Measurements from ENCODE around the gene NTSR1.

The NTSR1 gene

DNA sequence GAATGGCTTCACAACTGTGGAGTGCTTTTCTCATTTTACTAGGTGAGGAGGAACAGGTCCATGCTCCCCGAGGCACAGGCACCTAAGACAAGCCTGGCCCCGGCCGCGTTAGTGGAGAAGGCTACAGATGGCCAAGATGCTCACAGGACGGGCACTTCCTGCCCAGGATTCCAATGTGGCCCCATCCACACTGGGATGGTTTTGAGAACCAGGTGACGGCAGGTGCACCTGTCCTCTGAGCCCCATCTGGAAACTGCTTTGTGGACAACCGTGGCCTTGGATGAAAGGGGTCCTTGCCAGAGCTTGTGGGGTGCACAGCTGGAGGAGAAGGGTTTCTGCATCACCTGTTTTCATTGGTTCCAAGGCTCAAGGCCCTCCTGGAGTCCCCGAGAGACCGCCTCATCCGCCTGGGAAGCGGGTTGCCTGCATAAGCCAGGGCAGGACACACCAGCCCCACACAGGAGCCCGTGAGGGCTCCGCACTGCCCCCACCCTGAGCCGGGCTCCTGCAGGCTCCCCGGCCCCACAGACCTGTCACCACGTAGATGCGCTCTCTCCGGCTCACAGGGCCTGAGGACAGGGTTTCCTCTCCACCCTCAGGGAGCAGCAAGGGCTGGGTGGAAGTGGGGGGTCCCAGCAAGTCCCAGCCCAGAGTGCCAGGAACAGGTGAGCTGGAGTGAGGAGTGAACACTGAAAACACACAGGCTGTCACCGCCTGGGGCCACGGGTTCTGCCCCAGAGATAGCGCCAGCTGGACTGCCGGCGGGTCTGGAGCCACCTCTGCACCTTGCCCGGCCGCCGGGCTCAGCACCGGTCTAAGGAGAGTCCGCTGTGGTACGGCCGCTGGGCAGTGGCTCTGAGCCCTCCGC lies 18.3 kb downstream of the NTSR1 start:
- DNase-seq, result no peak

DNA sequence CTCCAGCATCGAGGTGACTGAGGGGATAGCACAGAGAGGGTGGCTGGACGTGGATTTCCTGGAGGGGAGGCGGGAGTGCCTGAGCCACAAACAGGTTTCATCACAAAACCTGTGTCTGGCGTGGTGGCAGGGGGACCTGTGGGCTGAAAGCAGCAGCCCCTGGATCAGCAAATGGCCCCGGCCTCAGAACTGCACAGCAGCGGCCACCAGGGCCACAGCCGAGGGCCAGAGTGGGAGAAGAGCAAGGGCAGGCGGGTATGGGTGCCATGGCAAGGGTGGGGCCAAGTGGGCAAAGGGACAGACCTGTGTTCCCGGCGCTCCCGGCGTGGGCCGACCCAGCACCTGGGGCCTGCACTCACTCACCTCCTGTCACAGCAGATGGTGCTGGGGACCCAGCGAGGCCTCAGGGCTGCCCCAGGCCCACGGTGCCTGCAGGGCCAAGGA lies 19.0 kb downstream of the NTSR1 start:
- no peak for DNase-seq

DNA sequence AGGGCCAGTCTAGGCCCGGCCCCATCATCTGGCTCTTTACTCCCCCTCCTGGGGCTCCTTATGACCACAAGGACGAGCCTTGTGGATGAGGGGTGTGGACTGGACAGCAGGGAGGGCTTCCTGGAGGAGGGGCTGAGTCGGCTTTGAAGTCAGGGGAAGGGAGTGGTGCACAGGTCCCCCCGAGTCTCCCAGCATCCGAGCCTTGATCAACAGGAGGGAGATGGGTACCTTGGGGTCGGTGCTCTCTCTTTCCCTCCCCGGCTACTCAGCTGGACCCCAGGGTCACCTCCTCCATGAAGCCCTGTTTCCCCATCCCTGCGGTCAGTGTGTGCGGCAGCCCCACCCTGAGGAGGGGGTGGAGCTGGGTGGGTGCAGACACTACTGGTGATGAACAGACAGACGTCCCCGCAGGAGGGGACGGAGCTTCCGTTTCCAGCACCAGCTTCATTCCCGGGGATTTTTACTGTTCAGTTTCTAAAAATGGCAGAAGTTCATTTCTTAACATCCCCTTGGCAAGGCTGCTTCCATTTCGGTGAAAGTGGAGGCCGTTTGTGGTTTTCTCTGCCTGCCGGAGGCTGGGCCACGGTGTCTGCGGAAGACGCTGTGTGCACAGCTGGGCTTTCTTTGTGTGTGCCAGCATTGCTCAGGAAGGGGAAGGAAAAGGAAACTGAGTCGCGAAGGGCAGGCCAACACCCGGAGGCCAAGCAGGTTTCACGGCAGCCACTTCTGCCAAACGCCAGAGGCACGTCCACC lies 19.6 kb downstream of the NTSR1 start:
- DNase-seq, result peak; percentile 26

DNA sequence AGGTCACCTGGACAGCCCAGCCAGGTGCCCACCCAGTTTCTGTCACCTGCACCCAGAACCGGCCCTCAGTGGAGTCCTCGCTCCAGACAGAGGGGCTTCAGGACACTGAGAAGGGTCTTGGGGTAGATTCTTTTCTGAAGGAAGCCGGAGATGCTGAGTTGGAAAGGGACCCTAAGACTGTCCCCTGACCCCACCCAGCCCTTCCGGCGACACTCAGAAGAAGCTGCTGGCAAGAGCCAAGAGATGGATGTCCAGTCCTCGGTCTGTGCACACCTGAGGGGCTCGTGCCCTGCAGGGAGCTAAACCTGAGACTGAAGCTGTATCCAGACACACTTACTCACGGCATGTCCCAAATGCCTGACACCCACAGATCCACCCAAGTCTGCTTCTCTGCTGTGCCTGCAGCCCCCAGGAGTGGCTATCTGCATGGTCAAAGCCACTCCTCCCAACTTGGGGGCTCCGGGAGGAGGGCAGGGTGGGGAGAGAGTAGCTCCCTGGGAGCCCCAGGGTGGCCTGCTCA lies 20.2 kb downstream of the NTSR1 start:
- no peak for DNase-seq

DNA sequence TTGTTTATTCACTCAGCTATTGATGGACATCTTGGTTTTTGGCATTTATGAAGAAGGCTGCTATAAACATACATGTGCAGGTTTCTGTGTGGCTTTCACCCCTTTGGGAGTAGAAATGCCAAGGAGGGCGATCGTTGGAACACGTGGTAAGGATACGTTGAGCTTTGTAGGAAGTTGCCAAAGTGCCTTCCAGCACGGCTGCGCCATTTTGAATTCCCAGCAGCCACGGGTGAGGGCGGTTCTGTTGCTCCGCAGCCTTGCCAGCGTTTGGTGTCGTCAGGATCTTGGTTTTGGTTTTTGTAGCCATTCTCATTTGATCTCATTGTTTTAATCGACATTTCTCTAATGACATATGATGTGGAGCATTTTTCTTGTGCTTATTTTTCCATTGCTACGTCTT lies 21.8 kb downstream of the NTSR1 start:
- DNase-seq, result no peak

DNA sequence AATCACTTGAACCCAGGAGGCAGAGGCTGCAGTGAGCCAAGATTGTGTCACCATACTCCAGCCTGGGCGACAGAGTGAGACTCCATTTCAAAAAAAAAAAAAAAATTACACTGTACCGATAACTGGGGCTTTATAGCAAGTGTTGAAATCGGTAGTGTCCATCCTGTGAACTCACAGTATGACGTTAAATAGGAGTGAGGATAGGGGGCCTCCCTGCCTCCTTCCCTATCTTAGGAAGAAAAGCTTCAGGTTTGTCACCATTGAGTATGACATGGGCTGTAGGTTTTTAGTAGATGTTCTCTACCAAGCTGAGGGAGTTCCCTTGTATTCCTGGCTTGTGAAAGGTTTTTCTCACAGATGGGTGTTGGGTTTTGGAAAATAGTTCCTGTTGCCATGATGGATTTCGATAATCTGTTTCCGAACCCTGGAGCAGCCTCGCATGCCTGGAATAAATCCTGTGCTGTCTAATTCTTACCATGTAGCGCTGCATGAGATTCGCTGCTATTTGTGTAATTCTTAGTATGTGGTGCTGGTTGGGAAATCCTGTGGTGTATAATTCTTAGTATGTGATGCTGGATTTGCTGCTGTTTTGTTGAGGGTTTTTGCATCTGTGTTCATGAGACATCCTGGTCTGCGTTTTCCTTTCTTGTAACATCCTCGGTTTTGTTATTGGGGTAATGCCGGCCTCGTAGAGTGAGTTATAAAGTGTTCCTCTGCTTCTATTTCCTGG lies 23.6 kb downstream of the NTSR1 start:
- DNase-seq, result no peak

DNA sequence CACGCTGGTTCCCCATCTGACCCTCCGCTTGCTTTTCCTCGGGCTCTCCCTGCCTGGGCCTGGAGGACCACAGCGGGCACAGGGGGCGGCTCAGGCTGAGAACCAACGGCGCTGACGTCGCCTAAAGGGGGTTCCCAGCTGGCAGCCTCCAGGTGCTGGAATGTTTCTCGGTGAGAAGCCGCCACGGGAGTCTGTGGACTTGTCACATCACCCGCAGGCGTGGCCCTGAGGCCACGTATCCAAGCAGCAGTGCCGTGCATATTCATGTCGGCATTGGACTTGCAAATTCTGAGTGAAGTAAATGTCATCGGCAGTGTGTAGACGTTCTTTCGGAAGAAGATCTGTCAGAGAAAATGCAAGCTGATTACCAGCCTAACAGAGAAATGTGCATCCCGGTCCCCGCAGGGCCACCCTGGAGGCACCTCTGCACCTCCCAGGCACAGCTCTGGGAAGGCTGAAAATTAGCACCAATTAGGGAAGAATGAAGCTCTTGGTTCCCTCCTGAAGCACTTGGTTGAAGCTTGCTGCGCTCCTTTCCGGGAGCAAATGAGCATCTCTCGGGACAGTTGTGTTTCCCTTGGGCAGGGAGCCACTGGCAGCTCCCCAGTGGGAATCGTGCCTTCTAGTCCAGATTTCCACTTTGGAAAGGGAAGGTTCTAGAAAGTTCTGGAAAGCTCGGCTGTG lies 24.3 kb downstream of the NTSR1 start:
- no peak for DNase-seq

DNA sequence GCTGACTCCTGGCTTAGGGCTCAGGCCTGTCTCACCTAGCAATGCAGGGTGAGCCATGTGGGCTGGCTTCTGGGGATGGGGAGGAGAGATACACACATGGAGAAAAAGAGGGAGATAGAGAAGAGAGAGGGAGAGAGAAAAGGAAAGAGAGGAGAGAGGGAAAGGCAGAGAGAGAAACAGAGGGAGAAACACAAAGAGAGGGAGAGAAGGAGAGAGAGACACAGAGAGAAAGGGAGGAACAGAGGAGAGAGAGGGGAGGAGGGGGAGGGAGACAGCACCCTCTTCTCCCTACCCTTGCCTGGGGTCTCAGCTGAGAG lies 24.8 kb downstream of the NTSR1 start:
- DNase-seq, result no peak

DNA sequence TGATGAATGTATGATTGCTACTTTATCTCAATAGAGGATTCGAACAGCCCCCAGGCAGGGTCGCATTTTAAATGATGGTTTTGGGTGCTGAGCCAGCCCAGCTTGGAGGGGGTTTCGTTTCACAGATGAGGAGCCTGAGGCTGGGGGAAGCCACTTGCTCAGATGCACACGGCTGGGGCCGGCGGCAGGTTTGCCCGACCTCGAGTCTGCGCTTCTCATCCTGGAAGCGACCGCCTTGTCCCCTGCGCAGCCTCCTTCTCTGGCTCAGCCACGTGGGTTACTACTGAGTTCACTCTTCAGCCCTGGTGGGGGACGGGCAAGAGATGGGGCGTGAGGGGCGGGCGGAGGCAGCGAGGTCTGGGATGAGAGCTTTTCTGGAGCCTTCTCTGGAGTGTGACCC lies 25.3 kb downstream of the NTSR1 start:
- DNase-seq, result no peak

DNA sequence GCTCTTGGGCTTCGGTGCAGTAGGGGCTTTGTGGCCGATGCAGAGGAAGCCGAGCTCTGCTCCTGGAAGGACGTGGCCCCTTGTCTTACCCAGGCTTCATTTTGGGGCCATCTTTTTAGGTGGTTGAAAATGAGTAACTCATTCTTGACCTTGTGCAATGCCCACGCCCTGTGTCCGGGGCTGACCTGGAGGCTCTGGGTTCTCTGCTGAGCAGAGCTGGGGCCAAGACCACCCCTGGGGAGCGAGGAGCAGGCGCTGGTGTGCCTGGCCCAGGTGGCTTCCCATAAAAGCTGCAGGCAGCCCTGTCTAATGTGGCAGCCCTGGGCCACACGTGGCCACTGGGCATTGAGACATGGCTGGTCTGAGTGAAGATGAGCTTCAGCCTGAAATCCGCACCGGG lies 25.7 kb downstream of the NTSR1 start:
- no peak for DNase-seq

DNA sequence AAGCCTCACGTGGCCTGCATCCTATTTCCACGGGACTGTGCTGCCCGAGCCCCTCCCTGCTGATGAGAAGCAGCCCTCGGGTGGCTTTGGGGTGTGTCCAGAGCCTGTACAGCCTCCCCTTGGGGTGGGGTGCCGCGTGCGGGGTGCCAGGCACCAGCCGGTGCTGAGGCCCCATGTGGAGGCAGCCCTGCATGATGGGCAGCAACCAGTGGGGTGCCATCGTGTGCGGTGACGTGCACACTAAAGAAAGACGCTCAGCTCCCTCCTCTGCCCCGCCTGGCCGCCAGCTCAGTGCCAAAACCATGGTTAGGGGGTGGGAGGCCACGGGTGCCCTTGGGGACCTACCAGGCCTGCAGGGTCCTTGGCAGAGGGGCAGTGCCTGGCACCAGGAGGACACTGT lies 26.2 kb downstream of the NTSR1 start:
- DNase-seq, result no peak

DNA sequence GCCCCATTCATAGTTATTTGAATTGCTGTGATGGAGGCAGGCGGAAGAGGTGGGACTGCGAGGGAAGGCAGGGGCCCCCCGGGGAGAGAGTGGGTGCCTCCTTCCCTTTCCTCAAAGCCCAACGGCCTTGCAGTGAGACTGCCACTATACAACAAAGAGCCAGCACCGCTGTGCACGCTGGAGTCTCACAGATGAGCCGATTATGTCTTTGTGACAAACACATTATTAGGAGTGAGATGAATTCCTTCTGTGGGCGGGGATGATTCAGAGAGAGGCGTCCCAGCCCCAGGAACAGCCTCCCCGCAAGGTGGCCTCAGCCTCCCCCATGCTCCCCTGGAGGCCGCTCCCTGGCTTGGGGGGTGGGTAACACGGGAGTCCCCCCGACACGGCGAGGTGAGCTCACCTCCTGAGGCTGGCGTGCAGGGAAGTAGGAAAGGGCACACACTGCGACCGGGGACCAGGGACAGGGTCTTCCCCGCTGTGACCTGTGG lies 26.7 kb downstream of the NTSR1 start:
- DNase-seq, result no peak

DNA sequence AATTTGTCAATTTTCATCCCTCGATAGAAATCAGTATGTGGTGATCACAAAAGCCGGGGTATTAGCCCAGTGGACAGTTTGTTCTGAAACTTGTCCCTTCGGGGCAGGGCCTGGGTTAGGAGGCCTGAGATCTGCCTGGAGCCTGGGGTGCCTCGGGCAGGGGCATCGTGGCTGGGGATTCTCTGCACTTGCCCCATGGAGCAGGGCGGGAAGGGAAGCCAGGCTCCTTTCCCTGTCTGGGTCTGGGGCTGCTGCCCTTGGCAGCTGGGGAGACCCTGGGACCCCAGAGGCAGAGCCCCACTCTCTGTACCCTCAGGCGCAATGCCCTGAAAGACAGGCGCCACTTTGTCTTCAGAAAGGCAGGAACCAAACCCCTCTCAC lies 27.4 kb downstream of the NTSR1 start:
- no peak for DNase-seq

DNA sequence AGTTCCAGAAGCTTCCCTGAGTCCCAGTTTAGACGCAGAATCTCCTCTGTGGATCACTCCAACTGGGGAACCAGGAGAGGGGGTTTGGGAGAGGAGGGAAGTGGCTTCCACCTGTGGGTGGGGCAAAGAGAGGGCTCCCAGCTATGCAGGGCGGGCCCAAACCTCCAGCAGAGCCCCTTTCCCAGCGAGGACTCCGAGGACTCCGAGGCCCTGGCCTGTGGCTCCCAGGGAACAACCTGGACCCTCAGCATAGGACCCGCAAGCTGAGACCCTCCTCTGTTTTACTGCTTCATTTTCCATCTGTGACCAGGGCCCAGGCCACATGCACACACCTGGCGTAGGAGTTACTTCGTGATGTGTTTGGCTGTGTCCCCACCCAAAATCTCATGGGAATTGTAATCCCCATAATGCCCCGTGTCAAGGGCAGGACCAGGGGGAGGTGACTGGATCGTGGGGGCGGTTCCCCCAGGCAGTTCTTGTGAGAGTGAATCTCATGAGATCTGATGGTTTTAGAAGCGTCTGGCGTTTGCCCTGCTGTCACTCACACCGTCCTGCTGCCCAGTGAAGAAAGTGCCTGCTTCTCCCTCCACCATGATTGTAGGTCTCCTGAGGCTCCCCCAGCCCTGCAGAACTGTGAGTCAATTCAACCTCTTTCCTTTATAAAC lies 27.9 kb downstream of the NTSR1 start:
- no peak for DNase-seq

DNA sequence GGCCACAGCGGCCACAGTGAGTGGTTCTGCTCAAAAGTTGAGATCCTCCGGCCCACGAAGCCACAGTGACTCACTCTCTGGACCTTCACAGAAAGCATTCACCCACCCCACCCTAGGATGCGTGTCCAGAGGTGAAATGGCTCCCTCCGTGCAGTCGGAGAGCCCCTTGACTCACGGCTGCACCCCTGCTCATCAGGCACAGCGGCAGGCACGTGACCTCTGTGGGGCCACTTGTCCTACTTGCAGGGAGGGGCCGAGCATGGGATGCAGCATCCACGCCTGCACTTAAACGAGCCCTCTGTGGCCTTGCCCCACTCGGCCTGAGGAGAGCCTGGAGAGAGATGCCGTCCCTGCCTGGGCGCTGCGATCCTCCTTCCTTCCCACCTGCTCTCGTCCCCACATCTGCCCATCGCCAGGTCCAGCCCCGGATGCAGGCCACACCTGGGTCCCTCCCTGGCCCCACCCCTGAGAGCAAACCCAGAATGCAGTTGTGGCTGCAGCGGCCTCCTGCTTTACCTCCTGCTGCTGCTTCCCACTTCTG lies 28.7 kb downstream of the NTSR1 start:
- DNase-seq, result no peak

DNA sequence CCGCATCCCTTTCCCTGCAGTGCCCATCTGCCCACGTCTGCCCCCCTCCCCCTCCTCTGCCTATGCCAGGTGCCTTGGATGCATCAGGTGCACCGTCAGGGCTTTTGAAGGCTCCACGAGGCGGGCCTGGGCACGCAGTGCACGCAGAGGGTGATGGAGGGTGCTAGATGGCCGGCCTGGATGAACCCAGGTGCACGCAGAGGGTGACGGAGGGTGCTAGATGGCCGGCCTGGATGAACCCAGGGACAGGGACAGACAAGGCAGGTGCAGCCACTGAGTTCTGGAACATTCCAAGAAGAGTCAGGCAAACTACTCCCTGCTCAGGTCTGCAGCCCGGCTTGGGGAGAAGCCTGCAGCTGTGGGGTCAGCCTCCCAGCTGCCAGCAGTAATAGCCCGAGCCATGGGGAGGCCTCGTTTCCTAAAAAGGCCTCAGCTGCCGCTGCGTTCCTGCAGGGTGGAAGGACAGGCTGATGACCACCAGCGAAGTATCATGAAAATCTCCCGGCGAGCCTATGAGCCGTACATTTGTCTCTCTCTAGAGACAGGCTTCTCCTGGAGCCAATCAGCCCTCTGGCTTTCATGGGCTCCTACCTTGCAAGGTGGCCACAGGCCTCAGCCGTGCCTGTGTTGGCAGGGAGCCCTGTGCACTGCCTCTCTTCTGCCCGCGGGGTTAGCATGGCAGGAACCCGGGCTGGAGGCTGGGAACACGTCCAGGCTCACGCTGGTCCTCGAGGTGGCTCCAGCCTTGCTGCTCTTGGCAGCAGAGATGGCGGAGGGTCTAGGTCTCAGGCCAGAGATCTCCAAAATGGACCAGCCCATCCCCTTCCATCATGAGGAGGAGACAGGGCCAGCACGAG lies 29.6 kb downstream of the NTSR1 start:
- no peak for DNase-seq

DNA sequence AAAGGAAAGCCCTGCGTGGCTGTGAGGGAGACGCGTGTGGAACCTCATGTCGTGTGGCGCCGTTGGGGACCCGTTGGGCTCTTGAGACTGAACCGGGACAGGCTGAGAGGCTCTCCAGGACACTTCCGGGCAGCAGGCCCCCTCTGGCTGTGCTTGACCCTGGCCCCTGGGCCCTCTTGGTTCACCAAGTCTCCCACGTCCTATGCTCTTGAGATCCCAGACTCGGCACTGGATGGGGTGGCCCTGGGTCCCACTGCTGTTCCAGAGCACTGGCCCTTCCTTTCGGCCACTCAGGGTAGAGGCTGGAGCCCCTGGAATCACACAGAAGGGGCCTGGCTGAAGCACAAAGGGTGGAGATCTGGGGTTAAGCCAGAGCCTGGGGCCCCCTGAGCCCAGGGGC lies 30.4 kb downstream of the NTSR1 start:
- no peak for DNase-seq

DNA sequence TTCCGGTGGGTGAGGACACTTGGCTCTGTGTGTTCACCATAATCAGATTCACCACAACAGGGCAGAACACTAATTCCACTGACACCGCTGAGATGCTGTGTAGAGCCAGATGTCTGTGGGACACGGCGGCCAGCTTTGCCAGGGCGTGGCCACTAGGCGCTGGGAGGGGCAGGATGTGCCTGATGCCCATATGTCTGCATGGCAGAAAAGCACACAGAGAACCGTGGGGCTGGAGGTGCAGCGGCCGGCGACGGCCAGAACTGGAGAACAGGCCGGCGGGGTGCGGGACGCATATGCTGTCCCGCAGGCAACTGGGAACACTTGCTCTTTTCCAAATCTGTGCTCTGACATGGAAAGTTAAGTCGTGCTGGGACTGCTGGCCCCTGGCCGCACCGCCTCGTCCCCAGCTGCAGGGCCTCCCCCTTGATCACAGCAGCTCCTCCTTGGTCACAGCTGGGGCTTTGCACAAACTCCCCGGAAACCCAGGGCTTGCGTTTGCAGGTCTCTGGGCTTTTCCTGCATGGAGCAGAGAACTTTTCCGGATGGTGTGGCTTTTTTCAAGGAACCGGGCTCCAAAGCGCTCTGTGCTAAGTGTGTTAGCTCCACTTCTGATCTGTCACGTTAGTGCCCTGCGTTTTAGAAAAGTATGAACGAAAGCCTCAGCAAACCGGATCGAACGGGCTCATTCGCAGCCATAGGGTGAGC lies 31.1 kb downstream of the NTSR1 start:
- peak; percentile 75 for DNase-seq

DNA sequence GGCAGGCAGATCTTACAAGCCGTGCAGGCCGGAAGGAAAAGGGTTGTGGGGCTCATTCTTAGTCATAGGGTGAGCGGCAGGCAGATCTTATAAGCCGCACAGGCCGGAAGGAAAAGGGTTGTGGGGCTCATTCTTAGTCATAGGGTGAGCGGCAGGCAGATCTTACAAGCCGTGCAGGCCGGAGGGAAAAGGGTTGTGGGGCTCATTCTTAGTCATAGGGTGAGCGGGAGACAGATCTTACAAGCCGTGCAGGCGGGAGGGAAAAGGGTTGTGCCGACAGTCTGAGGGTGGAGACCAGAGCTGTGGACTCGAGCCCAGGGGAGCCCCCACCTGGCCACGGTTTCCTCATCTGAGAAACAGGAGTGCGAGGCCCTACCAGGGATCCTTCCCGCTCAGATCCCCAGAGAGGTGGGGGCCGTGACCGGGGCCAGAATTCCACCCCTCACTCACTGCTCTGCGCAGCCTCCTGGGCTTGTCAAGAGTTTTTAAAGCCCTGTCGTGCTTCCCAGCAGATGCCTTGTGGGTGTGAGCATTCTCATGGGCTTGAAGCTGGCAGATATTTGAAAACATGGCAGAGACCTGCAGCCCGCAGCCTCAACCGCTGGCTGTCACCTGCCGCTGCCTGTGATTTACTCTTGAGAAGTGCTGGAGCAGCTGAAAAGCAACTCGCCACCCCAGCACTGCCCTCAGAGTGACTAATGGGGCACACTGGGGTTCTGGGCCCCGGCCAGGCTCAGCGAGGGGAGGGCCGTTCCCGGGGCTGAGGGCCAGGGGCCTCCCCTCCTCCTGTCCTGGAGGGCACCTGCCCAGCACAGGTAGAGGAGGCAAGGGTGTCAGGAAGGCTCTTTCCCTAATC lies 31.9 kb downstream of the NTSR1 start:
- DNase-seq, result peak; percentile 95

All from activated CD4-positive, alpha-beta T cell treated with anti-CD3 and anti-CD28 coated beads, Interleukin-10, Interleukin-2, amounts not matched to agents 100 ng/mL and 50 ng/mL, durations not matched to agents 16 hours and 8 hours (primary cell).